ENCODE results near the gene AGO3.

DNA sequence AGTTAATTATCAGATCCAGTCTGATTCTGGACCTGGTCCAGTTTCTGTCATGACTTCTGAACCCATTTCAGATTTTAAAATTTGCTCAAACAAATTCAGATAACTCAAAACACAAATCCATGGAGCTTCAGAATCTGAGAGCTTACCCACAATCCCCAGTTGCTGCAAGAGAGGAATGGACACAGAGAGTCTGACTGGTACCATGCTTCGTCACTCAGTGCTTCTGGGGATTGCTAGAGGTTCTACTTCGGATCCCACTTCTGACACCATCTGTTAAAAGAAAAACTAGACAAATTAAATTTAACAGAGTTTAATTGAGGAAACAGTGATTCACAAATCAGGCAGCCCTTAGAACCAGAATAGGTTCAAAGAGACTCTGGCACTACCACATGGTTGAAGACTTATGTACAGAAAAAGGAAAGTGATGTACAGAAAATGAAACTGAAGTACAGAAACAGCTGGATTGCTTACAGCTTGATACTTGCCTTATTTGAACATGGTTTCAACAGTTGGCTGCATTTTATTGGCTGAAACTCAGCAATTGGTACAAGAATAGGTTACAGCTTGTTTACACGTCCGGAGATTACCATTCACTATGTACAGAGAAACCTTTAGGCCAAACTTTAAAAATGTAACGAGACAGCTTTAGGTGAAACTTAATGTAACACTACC, 92.3 kb downstream of the AGO3 start:
- TF ChIP-seq, protein P1, sequence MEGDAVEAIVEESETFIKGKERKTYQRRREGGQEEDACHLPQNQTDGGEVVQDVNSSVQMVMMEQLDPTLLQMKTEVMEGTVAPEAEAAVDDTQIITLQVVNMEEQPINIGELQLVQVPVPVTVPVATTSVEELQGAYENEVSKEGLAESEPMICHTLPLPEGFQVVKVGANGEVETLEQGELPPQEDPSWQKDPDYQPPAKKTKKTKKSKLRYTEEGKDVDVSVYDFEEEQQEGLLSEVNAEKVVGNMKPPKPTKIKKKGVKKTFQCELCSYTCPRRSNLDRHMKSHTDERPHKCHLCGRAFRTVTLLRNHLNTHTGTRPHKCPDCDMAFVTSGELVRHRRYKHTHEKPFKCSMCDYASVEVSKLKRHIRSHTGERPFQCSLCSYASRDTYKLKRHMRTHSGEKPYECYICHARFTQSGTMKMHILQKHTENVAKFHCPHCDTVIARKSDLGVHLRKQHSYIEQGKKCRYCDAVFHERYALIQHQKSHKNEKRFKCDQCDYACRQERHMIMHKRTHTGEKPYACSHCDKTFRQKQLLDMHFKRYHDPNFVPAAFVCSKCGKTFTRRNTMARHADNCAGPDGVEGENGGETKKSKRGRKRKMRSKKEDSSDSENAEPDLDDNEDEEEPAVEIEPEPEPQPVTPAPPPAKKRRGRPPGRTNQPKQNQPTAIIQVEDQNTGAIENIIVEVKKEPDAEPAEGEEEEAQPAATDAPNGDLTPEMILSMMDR (conservative IDR thresholded peaks at IDR 0.05) = no peak
- TF ChIP-seq ZFX (IDR thresholded peaks at IDR 0.05) = no peak
